GM13977 (cell line): ENCODE measurements around the gene TMEM126A.
"Not testable (repeated sequence)": the region's sequence is repeated elsewhere in the genome, so short reads cannot be mapped to it uniquely, and the experiment has no call there.

Experiments used
- DNase-seq: peaks from one replicate; pipeline ENCODE4 v3.0.0; 2012; ENCODE audit warnings: low spot score
- in situ Hi-C: fragments of 300-500 bp; cut with MboI; formaldehyde crosslinking; loops from one replicate; pipeline ENCODE4 v1.12.0; 2022; ENCODE audit warnings: low sequenced_read_pairs, low pct_unique_long_range_greater_than_20kb, mixed read lengths, inconsistent platforms; ENCODE audit not compliant: unreplicated experiment
- TF ChIP-seq, protein P1 (sequence below): IDR thresholded peaks from 2 replicates; pipeline ENCODE4 v1.5.1; 2012; ENCODE audit warnings: mild to moderate bottlenecking, control low read depth; ENCODE audit not compliant: insufficient read depth; ENCODE audit errors: extremely low read depth, missing control alignments

TMEM126A gene

DNA sequence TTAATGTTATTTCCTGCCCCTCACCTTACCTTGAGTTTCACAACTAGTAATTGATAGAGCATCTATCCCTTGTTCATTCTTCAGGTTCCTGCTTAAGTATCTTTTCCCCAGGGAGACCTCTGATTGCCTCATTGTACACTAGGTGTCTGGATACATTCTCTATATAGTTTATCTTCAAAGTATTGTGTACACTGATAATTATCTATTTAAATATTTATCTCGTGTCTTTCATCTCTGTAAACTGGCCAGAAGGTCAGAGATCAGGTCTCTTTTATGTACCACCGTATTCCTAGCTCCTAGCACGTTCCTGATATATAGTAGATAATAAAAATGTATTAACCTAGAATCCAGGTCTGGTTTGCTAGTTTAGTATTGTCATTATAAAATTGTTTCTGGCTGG, 13.0 kb upstream of the TMEM126A start:
- DNase-seq: no peak
- TF ChIP-seq, protein P1, sequence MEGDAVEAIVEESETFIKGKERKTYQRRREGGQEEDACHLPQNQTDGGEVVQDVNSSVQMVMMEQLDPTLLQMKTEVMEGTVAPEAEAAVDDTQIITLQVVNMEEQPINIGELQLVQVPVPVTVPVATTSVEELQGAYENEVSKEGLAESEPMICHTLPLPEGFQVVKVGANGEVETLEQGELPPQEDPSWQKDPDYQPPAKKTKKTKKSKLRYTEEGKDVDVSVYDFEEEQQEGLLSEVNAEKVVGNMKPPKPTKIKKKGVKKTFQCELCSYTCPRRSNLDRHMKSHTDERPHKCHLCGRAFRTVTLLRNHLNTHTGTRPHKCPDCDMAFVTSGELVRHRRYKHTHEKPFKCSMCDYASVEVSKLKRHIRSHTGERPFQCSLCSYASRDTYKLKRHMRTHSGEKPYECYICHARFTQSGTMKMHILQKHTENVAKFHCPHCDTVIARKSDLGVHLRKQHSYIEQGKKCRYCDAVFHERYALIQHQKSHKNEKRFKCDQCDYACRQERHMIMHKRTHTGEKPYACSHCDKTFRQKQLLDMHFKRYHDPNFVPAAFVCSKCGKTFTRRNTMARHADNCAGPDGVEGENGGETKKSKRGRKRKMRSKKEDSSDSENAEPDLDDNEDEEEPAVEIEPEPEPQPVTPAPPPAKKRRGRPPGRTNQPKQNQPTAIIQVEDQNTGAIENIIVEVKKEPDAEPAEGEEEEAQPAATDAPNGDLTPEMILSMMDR: no peak
- in situ Hi-C loops: no loop called here

DNA sequence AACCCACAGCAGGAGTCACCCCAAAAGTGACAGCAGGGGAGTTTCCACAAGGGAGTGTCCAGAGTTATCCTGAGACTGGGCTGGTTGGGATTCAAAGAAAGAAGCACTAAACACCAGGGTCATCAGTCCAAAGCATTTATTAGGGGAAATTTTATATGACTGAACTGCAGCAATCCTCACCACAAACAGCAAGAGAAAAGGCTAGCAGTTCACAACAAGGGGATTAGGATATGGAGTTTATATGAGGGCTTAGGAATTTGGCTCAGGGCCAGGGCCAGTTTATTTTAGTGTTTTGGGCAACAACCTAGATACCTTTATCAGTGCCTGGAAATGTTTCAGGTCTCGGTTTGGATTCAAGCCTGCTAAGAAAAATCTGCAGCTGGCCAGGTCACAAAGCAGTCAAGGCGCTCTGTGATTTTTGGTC, 4.6 kb upstream of the TMEM126A start:
- TF ChIP-seq, protein P1: no peak
- DNase-seq: no peak
- in situ Hi-C loops: no loop called here

DNA sequence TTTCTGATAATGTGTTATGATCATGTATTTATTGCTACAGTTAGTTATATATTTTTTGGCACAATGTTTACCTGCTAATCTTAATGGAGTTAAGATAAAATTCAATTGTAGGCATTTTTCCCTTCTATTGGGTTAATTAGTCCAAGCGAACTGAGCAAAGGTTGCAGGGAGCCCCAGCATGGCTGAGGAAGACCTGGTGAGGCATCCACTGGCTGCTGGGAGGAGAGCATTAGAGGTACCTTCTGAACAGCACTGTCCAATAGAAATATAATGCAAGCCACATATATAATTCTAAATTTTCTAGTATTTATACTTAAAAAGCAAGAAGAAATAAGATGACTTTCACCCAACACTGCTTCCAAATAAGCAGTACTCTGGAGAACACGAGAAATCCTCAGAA, 689 bp upstream of the TMEM126A start:
- TF ChIP-seq, protein P1: no peak
- DNase-seq: no peak
- in situ Hi-C loops: no loop called here

DNA sequence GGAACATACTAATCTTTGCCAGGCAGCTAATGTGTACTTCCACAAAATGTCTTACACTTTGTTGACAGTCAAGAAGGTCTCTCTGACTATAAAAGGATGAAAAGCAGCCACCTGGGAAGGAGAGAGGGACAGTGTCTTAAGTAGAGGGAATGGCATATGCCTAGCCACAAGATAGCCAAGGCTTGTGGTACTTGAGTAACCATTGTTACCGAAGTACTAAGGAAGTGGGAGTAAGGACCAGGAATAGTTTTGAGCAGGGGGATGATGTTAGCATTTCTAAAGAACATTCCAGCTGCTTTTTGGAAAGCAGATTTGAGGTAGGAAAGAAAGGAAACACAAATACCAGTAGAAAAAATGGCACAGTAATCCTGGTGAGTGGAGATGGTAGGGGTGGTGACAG, 3.4 kb downstream of the TMEM126A start:
- in situ Hi-C loops: no loop called here
- no peak for DNase-seq
- TF ChIP-seq, protein P1: no peak

DNA sequence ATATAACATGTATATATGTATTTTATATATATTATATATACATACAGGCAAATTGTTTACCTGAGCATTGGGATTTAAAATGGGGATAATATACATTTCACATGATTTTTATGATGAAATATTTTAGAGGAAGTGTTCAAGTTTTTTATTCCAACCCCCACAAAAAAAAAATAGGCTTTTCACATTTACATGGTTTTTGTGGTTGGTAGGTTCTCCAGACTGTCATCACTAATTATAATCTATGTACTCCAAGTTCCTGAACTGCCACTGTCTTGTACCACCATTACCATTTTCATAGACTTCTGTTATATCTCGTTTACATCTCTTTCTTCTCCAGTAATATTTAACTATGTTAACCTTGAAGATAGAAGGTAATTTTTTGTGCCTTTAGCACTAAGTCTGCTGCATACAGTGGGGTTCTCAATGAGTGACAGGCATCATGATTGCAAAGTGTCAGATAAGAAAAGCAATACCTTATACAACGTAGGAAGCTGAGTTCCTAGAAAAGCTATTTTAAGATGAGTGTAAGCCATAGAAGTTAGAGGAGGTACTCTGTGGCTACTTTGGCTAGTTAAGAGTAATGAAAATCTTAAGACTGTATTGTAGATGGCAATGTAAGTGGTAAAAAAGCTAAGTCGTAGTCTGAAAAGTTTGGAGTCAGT, 5.2 kb downstream of the TMEM126A start:
- in situ Hi-C loops: no loop called here
- TF ChIP-seq, protein P1: no peak
- no peak for DNase-seq

DNA sequence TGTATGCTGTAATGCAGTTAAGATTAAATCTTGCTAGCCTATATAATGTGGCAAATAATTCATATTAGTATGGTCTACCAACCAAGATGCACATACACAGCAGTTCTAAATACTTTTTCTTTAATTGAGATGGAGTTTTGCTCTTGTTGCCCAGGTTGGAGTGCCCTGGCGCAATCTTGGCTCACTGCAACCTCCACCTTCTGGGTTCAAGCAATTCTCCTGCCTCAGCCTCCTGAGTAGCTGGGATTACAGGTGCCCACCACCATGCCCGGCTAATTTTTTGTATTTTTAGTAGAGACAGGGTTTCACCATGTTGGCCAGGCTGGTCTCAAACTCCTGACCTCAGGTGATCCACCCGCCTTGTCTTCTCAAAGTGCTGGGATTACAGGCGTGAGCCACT, 6.6 kb downstream of the TMEM126A start:
- DNase-seq, in situ Hi-C loops: not testable (repeated sequence)

DNA sequence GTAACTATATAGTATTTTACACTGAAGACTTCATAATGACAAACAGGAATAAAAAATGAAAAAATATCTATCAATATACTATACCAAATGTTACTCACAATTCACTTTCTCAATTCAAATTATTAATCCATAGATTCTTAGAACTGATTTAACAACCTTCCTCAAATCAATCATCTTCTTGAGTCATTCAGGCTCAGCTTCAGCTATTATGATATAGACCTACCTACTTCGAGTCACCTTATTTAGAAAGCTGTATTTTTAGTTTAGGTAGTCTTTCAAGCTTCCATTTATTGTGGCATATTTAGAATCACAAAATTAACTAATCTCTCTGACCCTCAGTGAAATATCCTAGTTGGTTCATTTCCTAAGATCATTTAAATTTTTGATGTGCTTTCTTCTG, 9.0 kb downstream of the TMEM126A start:
- no peak for DNase-seq
- in situ Hi-C loops: no loop called here
- TF ChIP-seq, protein P1: no peak
